Hindlimb muscle (tissue), 1 donor: ENCODE results near the gene SLC7A1. TPM values are rescaled to one million over a fixed set of nuclear protein-coding genes. Genes with fewer than 3 reads are reported as not detected.

ENCODE experiments used
- DNase-seq: peaks from one replicate; pipeline ENCODE4 v3.0.0-alpha.2; 2013
- polyA plus RNA-seq: library from polyadenylated mRNA; unstranded; fragments of 120-200 nt; gene quantifications from one replicate; pipeline ENCODE4 v1.2.1, GENCODE V29; 2013; ENCODE audit not compliant: insufficient read length

The SLC7A1 gene
- polyA plus RNA-seq, 1 donor: 8.9 TPM

DNA sequence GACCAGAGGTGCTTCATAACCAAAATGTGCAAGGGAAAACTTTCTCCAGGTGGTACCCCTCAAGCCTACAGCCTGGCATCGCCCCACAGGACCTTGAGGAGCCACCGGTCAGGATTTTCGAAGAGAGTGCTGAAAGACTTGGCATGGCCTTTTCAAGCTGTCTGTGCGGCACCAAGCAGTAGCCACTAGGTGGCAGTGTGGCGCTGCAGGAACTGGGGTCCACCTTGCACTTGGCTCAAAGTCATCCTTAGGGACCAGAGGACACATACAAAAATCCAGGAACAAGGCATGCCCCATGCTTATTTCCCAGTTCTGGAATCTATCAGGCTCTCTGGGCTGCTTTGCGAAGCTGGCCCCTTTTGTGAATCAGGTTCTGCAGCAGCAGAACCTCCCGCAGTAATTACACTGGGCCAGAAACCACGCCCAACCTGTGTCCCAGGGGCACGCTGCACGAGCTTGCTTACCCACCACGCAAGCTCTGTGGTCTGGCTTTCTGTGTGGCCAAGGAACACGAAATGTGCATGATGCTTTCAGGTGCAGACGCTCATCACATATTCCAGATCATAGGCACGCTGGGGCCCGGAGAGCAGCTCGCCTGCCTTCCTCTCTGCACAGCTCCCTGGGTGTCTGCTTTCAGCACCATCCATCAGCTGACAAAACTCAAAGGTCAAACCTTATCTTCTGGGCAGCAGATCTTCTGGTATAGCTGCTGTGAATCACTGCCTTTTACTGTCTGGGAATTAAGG is 87.2 kb downstream of the SLC7A1 start:
- DNase-seq: peak; percentile 88

GRCh38 chr13:29507356-29507755 is 88.1 kb downstream of the SLC7A1 start:
- no peak for DNase-seq

DNA sequence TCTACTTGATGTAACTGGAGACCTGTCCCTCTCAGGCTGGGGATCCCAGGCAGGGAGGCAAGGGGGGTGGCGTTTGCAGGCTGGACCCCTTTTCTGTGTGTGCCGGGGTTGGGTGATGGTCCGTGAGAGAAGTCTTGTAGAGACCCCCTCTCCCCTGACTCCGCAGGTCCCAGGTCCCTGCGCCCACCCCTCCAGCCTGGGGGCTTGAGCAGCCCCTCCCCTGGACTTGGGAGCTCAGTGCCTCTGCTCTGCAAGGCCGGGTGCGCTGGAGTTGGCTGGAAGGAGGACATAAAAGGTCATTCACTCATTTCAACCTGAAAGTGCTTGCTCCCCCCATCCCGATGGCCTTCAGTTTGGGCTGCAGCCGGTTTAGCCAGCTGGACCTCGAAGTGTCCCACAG is 89.5 kb downstream of the SLC7A1 start:
- no peak for DNase-seq

DNA sequence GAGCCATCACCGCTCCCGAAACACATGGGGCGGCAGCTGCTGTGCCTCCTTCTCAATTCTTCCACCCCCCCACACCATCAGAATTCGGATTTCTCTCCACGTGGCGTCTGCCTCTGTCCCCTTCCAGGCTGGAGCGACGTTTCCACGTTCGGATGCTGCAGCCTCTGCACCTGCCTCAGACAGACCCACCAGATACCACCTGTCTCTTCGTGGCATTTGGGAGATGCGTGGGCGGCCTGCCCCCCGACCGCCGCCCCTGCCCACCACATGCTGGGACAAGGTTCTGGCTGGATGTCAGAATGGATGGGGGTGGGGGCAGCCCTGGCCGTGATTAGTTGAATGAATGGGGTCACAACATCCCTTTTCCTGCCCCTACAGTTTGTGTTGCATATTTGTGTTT is 90.0 kb downstream of the SLC7A1 start:
- no peak for DNase-seq

GRCh38 chr13:29504691-29505090 is 90.8 kb downstream of the SLC7A1 start:
- no peak for DNase-seq

DNA sequence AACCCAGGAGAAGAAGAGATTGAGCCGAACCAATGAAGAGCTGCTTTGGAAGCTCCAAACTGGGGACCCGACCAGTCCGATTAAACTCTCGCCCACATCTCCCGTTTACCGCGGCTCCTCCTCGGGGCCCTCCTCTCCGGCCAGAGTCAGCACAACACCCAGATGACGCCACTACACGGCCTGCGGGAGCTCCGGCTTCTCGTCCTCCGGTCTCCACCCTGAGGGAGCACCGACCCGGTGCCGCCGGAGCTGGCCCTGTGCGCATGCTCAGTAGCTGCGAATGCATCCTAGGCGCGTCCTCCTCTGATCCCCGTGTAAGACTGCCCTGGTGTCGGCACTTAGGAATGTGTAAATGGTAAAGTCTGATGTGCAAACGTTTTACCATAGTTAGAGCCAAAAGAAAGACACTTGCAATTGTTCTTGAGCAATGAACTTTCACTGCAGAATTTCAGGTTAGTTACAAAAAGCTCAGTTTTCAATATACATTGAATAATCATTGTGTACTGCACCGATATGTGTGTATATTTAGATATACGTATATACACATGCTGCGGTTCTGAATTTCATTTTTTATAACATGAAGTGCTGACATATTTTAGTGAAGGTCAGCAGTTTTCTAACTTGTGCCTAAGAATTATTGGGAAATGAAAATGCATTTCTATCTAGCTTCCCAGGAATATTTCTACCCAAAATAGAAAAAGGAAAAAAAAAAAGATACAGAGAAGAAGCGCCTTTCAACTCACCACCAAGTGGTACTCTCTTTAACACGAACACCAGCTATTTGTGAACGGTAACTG is 92.2 kb downstream of the SLC7A1 start:
- DNase-seq: no peak

DNA sequence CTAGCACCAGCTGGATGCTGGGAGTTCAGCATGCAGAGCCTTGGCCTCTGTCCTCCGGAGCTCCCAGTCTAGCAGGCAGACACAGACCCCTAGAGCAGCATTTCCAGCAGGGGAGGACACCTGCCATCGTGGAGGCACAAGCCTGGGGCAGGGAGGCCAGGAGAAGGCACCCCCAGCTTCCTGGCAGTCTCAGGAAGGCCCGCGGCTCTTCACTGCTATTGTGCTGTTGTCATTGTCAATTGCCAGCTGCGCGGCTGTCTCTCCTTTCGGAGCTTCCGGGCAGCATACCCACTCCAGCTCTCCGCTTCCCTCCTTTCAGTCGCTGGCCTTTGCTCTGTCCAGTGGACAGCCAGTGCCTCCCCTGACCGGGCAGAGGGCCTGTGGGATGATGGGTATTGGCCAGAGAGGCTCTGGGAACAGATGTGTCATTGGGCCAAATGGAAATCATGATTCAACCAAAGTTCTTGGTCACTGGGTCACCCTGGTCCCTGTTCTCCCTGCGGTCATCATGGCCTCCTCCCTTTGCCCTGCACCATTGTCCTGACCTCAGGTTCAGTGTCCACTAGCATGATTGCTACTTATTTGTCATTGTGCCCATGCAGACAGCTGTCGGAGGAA is 93.0 kb downstream of the SLC7A1 start:
- no peak for DNase-seq

DNA sequence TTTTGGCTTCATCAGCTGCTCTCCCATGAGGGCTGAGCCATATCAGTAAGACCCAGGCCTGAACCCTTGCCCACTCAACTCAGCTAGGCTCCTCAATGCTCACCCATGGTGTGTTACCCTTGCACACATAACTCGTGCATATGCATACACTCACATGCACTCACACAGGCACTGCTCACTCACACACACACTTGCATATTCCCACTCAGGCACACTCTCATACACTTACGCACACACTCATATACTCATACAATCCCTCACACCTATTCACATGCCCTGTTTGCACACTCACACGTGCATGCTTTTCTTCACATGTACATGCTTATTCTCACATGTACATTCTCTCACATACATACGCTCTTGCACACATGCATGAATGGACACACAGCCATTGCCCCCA is 93.8 kb downstream of the SLC7A1 start:
- no peak for DNase-seq

DNA sequence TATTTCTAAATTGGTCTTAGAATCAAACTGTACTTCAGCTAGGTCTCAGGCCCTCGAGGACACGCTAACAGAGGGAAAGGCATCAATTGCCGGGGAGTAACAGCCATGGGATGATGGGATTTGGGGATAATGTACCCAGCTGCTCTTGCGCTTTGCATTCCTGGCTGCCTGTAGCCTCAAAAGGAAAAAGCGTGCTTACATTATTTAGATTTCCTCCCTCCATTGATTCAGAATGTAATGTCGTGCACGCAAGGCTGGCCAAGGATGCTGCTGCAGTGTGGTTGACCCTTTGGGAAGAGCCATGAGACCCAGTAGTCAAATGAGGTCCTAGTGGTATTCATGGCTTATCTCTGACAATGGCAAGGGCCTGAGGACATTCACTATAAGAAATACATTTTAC is 95.1 kb downstream of the SLC7A1 start:
- no peak for DNase-seq

GRCh38 chr13:29499506-29500165 is 95.9 kb downstream of the SLC7A1 start:
- no peak for DNase-seq

- no peak for DNase-seq
Measured at GRCh38 chr13:29498426-29499040, 97.0 kb downstream of the SLC7A1 start.

GRCh38 chr13:29497137-29497654 is 98.3 kb downstream of the SLC7A1 start:
- peak; percentile 74 for DNase-seq

DNA sequence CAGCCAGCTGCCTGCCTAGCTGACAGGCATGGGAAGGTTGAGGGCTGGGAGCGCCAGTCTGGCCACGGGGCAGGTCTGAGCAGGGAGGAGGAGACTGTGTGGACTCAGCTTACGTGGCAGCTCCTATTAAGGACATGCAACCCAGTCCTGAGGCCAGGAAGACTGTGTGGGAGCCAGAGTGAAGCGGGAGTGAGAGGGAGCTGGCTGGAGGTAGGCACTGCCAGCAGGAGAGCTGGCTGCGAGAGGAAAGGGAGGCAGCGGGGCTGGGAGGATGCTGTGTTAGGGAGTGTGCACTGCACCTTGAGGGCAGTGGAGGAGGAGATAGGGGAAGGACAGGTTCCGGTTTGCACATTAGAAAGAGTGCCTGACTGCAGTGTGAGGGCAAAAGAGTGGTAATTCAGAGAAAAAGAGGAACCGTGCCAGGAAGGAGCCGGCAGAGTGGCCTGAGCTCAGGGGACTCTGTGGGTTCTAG is 99.2 kb downstream of the SLC7A1 start:
- no peak for DNase-seq

- no peak for DNase-seq
Measured at GRCh38 chr13:29494520-29494919, 101.0 kb downstream of the SLC7A1 start.

GRCh38 chr13:29493796-29494195 is 101.7 kb downstream of the SLC7A1 start:
- no peak for DNase-seq

DNA sequence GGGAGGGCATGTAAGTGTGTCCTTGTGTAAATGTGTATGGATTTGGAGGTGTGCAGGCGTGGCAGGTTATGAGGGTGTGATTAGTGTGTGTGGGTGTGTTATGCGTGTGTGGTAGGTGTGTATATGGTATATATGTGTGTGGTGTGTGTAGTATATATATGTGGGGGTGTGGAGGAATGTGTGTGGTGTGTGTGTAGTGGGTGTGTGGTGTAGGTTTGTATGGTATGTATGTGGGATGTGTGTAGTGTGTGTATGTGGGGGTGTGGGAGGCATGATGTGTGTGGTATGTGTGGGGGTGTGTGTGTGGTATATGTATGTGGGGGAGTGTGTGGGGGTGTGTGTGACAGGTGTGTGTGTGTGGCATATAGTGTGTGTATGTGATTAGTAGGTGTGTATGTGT is 104.2 kb downstream of the SLC7A1 start:
- no peak for DNase-seq

DNA sequence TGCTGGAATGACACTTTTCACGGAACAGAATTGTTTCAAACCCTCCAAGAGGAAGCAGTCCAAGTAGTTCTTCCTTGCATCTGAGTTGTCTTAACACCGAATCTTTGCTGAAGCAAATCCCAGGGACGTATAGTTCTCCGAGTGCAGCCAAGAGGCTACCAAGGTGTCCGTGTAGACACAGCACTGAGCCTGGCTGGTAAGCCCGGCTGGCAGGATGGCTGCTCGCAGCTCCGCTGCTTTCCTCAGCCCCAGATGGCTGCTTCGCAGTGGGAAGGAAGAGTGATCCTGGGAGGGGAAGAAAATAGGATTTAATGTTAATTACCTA is 105.0 kb downstream of the SLC7A1 start:
- DNase-seq: no peak

DNA sequence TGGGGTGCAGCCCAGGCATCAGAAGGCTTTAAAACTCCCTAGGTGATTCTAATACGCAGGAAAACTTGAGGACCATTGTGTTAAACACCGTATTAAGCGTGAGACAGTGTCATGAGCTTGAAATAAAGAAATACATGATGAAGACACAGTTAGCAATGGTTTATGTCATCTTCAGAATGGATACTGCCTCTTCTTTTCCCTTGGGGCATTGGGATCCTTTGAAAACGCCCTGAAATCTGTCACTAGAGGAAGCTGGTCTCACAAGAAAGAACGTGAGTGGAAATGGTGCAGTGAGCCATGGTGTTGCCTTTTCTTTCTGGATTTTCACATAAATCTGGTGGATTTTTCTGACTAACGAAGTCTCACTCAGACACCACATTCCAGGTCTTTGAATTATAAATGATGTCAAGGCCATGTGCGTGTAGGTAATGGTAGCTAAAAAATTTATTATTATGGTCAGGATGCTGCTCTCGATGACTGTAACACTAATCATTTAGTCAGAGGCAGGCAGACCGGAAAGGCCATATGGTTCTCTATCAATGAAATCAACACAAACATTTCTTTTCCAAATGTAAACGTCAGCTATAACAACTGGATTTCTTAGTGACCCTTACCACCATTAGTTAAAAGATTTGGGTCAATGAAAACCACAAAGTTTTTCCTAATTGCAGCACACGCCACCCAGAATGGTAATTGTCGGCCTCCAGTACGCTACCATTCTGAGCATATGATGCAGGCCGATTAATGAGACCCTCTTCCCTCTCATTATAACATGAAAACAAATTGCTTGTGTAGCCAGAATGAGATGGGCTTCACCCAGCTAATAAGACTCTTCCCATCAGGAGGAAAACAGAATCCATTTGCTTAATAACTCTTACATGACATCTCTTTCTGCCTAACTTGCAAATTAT is 105.6 kb downstream of the SLC7A1 start:
- DNase-seq: no peak

GRCh38 chr13:29487466-29488454 is 107.7 kb downstream of the SLC7A1 start:
- no peak for DNase-seq

DNA sequence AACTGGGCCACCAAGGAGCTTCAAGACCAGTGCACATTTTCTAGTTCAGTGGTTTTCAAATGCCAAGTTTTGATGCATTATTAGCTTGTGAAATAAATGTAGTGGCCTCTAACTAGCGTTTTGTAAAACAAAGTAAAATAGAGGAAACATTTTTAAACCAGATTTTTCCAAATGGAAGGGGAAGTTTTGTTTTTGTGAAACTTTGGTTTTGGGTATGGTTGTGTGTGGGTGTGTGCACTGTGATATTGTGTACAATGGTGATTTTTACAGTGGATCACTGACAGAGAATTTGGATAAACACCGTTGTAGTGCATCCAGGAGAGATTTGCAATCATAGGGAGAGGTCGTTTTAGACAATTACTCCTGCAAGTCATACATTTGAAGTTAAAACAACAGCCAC is 108.9 kb downstream of the SLC7A1 start:
- DNase-seq: no peak
